Tibial artery (tissue), 4 donors: ENCODE data around the gene PABPC4L.

Experiments used
- DNase-seq, 2 donors: peaks; one replicate each; pipeline ENCODE4 v3.0.0-alpha.2; 2019
- H3K27ac ChIP-seq, 2 donors: fragments of 200-600 bp; sonication (generic) in 1 of 2; 1 replicate in 1 of 2; 2 replicates in 1 of 2; pipeline ENCODE4 v1.5.1; 2018 to 2019; ENCODE audit warnings: mild to moderate bottlenecking in 1 of 2
- H3K27me3 ChIP-seq, 2 donors: fragments of 200-600 bp; sonication (generic) in 1 of 2; one replicate each; pipeline versions ENCODE4 v1.5.1 to v1.6.0; 2016 to 2019
- H3K36me3 ChIP-seq, 3 donors: fragments of 200-600 bp; sonication (generic) in 2 of 3; one replicate each; pipeline ENCODE4 v1.5.1; 2016 to 2019; ENCODE audit warnings: mild to moderate bottlenecking in 2 of 3
- H3K4me1 ChIP-seq, 4 donors: fragments of 200-600 bp; sonication (generic) in 2 of 4; 1 replicate in 3 of 4; 2 replicates in 1 of 4; pipeline ENCODE4 v1.5.1; 2016 to 2019
- H3K4me3 ChIP-seq, 2 donors: fragments of 200-600 bp; sonication (generic) in 1 of 2; 1 replicate in 1 of 2; 2 replicates in 1 of 2; pipeline ENCODE4 v1.5.1; 2018 to 2019; ENCODE audit warnings: mild to moderate bottlenecking in 2 of 2
- H3K9me3 ChIP-seq, 3 donors: fragments of 200-600 bp; sonication (generic) in 1 of 3; one replicate each; pipeline ENCODE4 v1.5.1; 2016 to 2019
- CTCF ChIP-seq, 2 experiments: fragments of 200-600 bp in 1 of 2; fragments of 450-650 bp in 1 of 2; IDR thresholded peaks; one replicate each; pipeline ENCODE4 v1.5.1; 2017 to 2019; ENCODE audit warnings: antibody characterized with exemption in 2 of 2, mild to moderate bottlenecking in 1 of 2, moderate library complexity in 1 of 2
- intact Hi-C: fragments of 100-400 bp; cut with DNase I; formaldehyde crosslinking; loops from one replicate; pipeline ENCODE4 v1.15.0; 2023; ENCODE audit warnings: low total_unique reads

The PABPC4L gene

GRCh38 chr4:134178706-134179105 is 22.9 kb downstream of the PABPC4L start:
- no peak for DNase-seq
- Histone ChIP-seq H3K27me3 (no peaks in the 10 kb centered on the region), H3K4me1 (no peaks in the 10 kb centered on the region), H3K27ac (no peak overlapping the region), H3K4me3 (no peak overlapping the region), H3K36me3 (no peaks in the 10 kb centered on the region), H3K9me3 (no peaks in the 10 kb centered on the region)
- intact Hi-C loops: no loop called here
- no peak for TF ChIP-seq CTCF (IDR thresholded peaks at IDR 0.05)

- Histone ChIP-seq H3K27ac (no peak overlapping the region), H3K9me3 (peaks cover 0 to 5% (median 0%) of the 10 kb centered on the region in 3 donors), H3K4me3 (no peak overlapping the region), H3K27me3 (no peaks in the 10 kb centered on the region), H3K36me3 (no peaks in the 10 kb centered on the region), H3K4me1 (no peaks in the 10 kb centered on the region)
- TF ChIP-seq CTCF (IDR thresholded peaks at IDR 0.05): no peak
- intact Hi-C loops: no loop called here
- DNase-seq: no peak
Measured at GRCh38 chr4:134174271-134174670, 27.3 kb downstream of the PABPC4L start.

GRCh38 chr4:134160211-134160610 is 41.4 kb downstream of the PABPC4L start:
- no peak overlapping the region for H3K27ac ChIP-seq
- no peak for DNase-seq
- intact Hi-C loops: no loop called here
- no peaks in the 10 kb centered on the region for H3K36me3 ChIP-seq
- H3K9me3 ChIP-seq: no peaks in the 10 kb centered on the region
- no peak for TF ChIP-seq CTCF (IDR thresholded peaks at IDR 0.05)
- H3K4me1 ChIP-seq: no peaks in the 10 kb centered on the region
- H3K4me3 ChIP-seq: no peak overlapping the region
- H3K27me3 ChIP-seq: no peaks in the 10 kb centered on the region

GRCh38 chr4:134154097-134154496 is 47.5 kb downstream of the PABPC4L start:
- Histone ChIP-seq H3K4me1 (no peaks in the 10 kb centered on the region), H3K4me3 (no peak overlapping the region), H3K36me3 (no peaks in the 10 kb centered on the region), H3K27ac (no peak overlapping the region), H3K27me3 (no peaks in the 10 kb centered on the region), H3K9me3 (no peaks in the 10 kb centered on the region)
- DNase-seq: no peak
- TF ChIP-seq CTCF (IDR thresholded peaks at IDR 0.05): no peak
- intact Hi-C loops: no loop called here

GRCh38 chr4:134147941-134148340 is 53.6 kb downstream of the PABPC4L start:
- no peaks in the 10 kb centered on the region for H3K9me3 ChIP-seq
- no peaks in the 10 kb centered on the region for H3K36me3 ChIP-seq
- no peaks in the 10 kb centered on the region for H3K4me1 ChIP-seq
- intact Hi-C loops: no loop called here
- DNase-seq: no peak
- no peaks in the 10 kb centered on the region for H3K27me3 ChIP-seq
- TF ChIP-seq CTCF (IDR thresholded peaks at IDR 0.05): no peak
- H3K4me3 ChIP-seq: no peak overlapping the region
- no peak overlapping the region for H3K27ac ChIP-seq
